Hepatocyte (in vitro differentiated cells): ENCODE measurements around the gene CHEK1. TPM values are rescaled to one million over a fixed set of nuclear protein-coding genes. Genes with fewer than 3 reads are reported as not detected.

Source experiments
- DNase-seq: peaks from one replicate; pipeline ENCODE4 v3.0.0-alpha.2; 2016; ENCODE audit warnings: low spot score
- H2AFZ ChIP-seq: fragments of 200-600 bp; sonication (generic); 2 replicates; pipeline ENCODE4 v1.6.0; 2016; ENCODE audit warnings: antibody characterized with exemption, mild to moderate bottlenecking
- H3K27ac ChIP-seq: fragments of 200-600 bp; sonication (generic); 2 replicates; pipeline ENCODE4 v1.5.1; 2016; ENCODE audit warnings: mild to moderate bottlenecking
- H3K27me3 ChIP-seq: fragments of 200-600 bp; sonication (generic); 2 replicates; pipeline ENCODE4 v1.6.1; 2016
- H3K36me3 ChIP-seq: fragments of 200-600 bp; sonication (generic); replicated peaks from 2 replicates; pipeline ENCODE4 v1.5.1; 2016; ENCODE audit warnings: low read depth; ENCODE audit not compliant: insufficient read depth
- H3K4me1 ChIP-seq: fragments of 200-600 bp; sonication (generic); 2 replicates; pipeline ENCODE4 v1.5.1; 2016; ENCODE audit warnings: mild to moderate bottlenecking, moderate library complexity; ENCODE audit not compliant: insufficient read depth
- H3K4me2 ChIP-seq: fragments of 200-600 bp; sonication (generic); 2 replicates; pipeline ENCODE4 v1.6.0; 2016
- H3K4me3 ChIP-seq: fragments of 200-600 bp; sonication (generic); 2 replicates; pipeline ENCODE4 v1.5.1; 2016; ENCODE audit warnings: mild to moderate bottlenecking
- H3K79me2 ChIP-seq: fragments of 200-600 bp; sonication (generic); 2 replicates; pipeline ENCODE4 v1.6.0; 2017; ENCODE audit warnings: mild to moderate bottlenecking
- H3K9me2 ChIP-seq: fragments of 200-600 bp; sonication (generic); replicated peaks from 2 replicates; pipeline ENCODE4 v1.6.0; 2017; ENCODE audit warnings: mild to moderate bottlenecking; ENCODE audit not compliant: insufficient read depth
- H3K9me3 ChIP-seq: fragments of 200-600 bp; sonication (generic); 2 replicates; pipeline ENCODE4 v1.5.1; 2016; ENCODE audit warnings: low read depth, mild to moderate bottlenecking
- H4K20me1 ChIP-seq: fragments of 200-600 bp; sonication (generic); 2 replicates; pipeline ENCODE4 v1.6.0; 2016; ENCODE audit warnings: mild to moderate bottlenecking; ENCODE audit not compliant: insufficient read depth, poor library complexity, severe bottlenecking
- CTCF ChIP-seq: fragments of 200-600 bp; sonication (generic); IDR thresholded peaks from 2 replicates; pipeline ENCODE4 v1.5.1; 2016; ENCODE audit warnings: antibody characterized with exemption, mild to moderate bottlenecking; ENCODE audit not compliant: poor library complexity
- EZH2 ChIP-seq: fragments of 200-600 bp; sonication (generic); IDR thresholded peaks from 2 replicates; pipeline ENCODE4 v1.6.1; 2016; ENCODE audit warnings: antibody characterized with exemption, mild to moderate bottlenecking, borderline replicate concordance
- EZH2phosphoT487 ChIP-seq: fragments of 200-600 bp; sonication (generic); IDR thresholded peaks from one replicate; pipeline ENCODE4 v1.6.1; 2018; ENCODE audit warnings: antibody characterized with exemption, mild to moderate bottlenecking, low read depth, moderate library complexity; ENCODE audit not compliant: unreplicated experiment, severe bottlenecking
- WGBS: methylation state at CpG from one replicate; pipeline ENCODE4 v1.1.6; 2016; ENCODE audit warnings: low lambda C conversion rate; ENCODE audit errors: missing lambda C conversion rate; 5-methylcytosine and 5-hydroxymethylcytosine counted together
- polyA plus RNA-seq: library from polyadenylated mRNA; unstranded; fragments of >200 nt; fragmentation: Nextera tagmentation; extraction: Ambion mirVana; gene quantifications from 2 replicates; pipeline ENCODE4 v1.2.1, GENCODE V29; 2016
- total RNA-seq: library from RNA; depleted of rRNA; stranded (reverse); fragments of >200 nt; gene quantifications from 2 replicates; pipeline ENCODE4 v1.2.3, GENCODE V29; 2014

CHEK1 gene
- total and polyA plus RNA-seq, 2 experiments from 2014 or later, result 8.8 to 16.3 TPM

DNA sequence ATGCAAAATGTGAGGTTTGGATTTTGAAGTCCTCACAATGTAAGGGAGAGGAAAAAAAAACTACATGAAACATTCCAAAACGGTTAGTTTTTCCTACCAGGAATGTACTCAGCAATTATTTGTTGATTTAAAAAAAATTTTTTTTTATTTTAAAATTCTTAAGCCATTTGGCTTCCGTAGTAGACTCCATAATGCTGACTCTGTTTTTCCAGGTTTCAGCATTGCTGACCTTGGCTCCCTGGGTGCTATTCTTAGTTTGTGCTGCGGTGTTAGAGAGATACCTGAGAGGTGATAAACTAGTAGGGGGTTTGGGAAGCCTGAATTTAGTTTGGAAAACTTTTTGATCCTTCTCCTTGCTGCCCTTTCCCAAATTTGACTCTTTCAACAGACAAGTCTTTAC lies 21.8 kb upstream of the CHEK1 start:
- Histone ChIP-seq H3K36me3 (peaks cover 3% of the 10 kb centered on the region), H3K79me2 (peaks cover 14% of the 10 kb centered on the region), H3K4me1 (no peaks in the 10 kb centered on the region), H3K9me2 (no peaks in the 10 kb centered on the region), H2AFZ (no peak overlapping the region), H3K4me3 (no peak overlapping the region), H3K4me2 (no peak overlapping the region), H3K27ac (no peak overlapping the region), H4K20me1 (no peaks in the 10 kb centered on the region), H3K27me3 (no peaks in the 10 kb centered on the region), H3K9me3 (no peaks in the 10 kb centered on the region)
- no peak for TF ChIP-seq CTCF
- no peak for TF ChIP-seq EZH2
- no peak for TF ChIP-seq EZH2phosphoT487
- DNase-seq, result no peak
- WGBS, result 89% methylated on average over 3 of the region's 3 CpGs

DNA sequence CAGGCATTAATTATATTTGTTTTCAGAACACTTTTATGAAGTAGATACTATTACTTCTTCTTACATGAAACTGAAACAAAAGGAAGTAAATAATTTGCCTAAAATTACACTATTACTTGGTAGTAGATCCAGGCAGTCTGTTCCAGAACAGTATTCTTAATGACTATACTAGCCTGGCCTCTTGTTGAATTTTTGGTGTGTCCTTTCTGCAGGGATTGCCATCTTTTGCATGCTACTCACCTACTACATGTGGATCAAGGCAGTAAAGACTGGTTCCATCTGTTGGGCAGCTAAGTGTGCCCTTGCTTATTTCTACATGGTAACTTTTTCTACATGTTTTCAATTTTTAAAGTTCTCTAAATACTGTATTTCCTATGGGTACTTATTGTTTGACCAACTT lies 19.5 kb upstream of the CHEK1 start:
- Histone ChIP-seq H3K9me3 (no peaks in the 10 kb centered on the region), H3K79me2 (peaks cover 5% of the 10 kb centered on the region), H3K4me3 (no peak overlapping the region), H3K9me2 (no peaks in the 10 kb centered on the region), H3K4me2 (no peak overlapping the region), H3K4me1 (no peaks in the 10 kb centered on the region), H3K27me3 (no peaks in the 10 kb centered on the region), H4K20me1 (no peaks in the 10 kb centered on the region), H3K27ac (no peak overlapping the region), H2AFZ (no peak overlapping the region), H3K36me3 (peaks cover 3% of the 10 kb centered on the region)
- TF ChIP-seq CTCF, result no peak
- no peak for TF ChIP-seq EZH2phosphoT487
- no peak for TF ChIP-seq EZH2
- no peak for DNase-seq

GRCh38 chr11:125609545-125609944 lies 15.4 kb upstream of the CHEK1 start:
- H3K9me2 ChIP-seq, result no peaks in the 10 kb centered on the region

More at GRCh38 chr11:125609545-125609944, 15.4 kb upstream of the CHEK1 start:
- Histone ChIP-seq H3K27ac (no peak overlapping the region), H3K4me2 (no peak overlapping the region), H3K36me3 (no peaks in the 10 kb centered on the region), H3K4me1 (no peaks in the 10 kb centered on the region), H3K79me2 (no peaks in the 10 kb centered on the region), H4K20me1 (no peaks in the 10 kb centered on the region), H3K27me3 (no peaks in the 10 kb centered on the region), H3K4me3 (no peak overlapping the region), H2AFZ (no peak overlapping the region), H3K9me3 (no peaks in the 10 kb centered on the region)
- no peak for TF ChIP-seq EZH2phosphoT487
- no peak for TF ChIP-seq EZH2
- no peak for TF ChIP-seq CTCF
- 81% methylated on average over 7 of the region's 7 CpGs for WGBS
- no peak for DNase-seq
